HG02571 (cell line): ENCODE results near the gene SLX4IP.

ENCODE experiments used
- ATAC-seq: cut with Tn5 transposase; IDR thresholded peaks from one replicate; pipeline ENCODE4 v1.9.1; 2021; ENCODE audit warnings: mild to moderate bottlenecking, moderate library complexity; ENCODE audit not compliant: unreplicated experiment

The SLX4IP gene

GRCh38 chr20:10644458-10645204 is 209.5 kb downstream of the SLX4IP start:
- ATAC-seq = no peak

- ATAC-seq = no peak
Measured at GRCh38 chr20:10645205-10645570, 210.1 kb downstream of the SLX4IP start.

- ATAC-seq = no peak
Measured at GRCh38 chr20:10646006-10646405, 210.9 kb downstream of the SLX4IP start.

- no peak for ATAC-seq
Measured at GRCh38 chr20:10646886-10647420, 211.8 kb downstream of the SLX4IP start.

GRCh38 chr20:10647471-10647870 is 212.4 kb downstream of the SLX4IP start:
- no peak for ATAC-seq

GRCh38 chr20:10647909-10648308 is 212.8 kb downstream of the SLX4IP start:
- no peak for ATAC-seq

GRCh38 chr20:10648651-10649050 is 213.5 kb downstream of the SLX4IP start:
- no peak for ATAC-seq

GRCh38 chr20:10649080-10649796 is 214.1 kb downstream of the SLX4IP start:
- ATAC-seq = no peak

- no peak for ATAC-seq
Measured at GRCh38 chr20:10649797-10650160, 214.7 kb downstream of the SLX4IP start.

- no peak for ATAC-seq
Measured at GRCh38 chr20:10651227-10651990, 216.3 kb downstream of the SLX4IP start.

GRCh38 chr20:10652185-10652584 is 217.1 kb downstream of the SLX4IP start:
- ATAC-seq = no peak

GRCh38 chr20:10652660-10653261 is 217.7 kb downstream of the SLX4IP start:
- no peak for ATAC-seq

- no peak for ATAC-seq
Measured at GRCh38 chr20:10653599-10654249, 218.6 kb downstream of the SLX4IP start.

- no peak for ATAC-seq
Measured at GRCh38 chr20:10654250-10654610, 219.1 kb downstream of the SLX4IP start.

GRCh38 chr20:10654630-10655029 is 219.5 kb downstream of the SLX4IP start:
- peak; percentile 67 for ATAC-seq

GRCh38 chr20:10655720-10656669 is 220.9 kb downstream of the SLX4IP start:
- ATAC-seq = no peak

- ATAC-seq = no peak
Measured at GRCh38 chr20:10657453-10657852, 222.3 kb downstream of the SLX4IP start.

- ATAC-seq = no peak
Measured at GRCh38 chr20:10658051-10658823, 223.1 kb downstream of the SLX4IP start.
